Tibial nerve (tissue), 4 donors: ENCODE results near the gene FYCO1. TPM values are rescaled to one million over a fixed set of nuclear protein-coding genes. Genes with fewer than 3 reads are reported as not detected.

Experiments
- DNase-seq, 2 donors: peaks; one replicate each; pipeline ENCODE4 v3.0.0-alpha.2; 2019; ENCODE audit warnings: low spot score in 2 of 2
- H3K27ac ChIP-seq, 4 donors: fragments of 200-600 bp; sonication (generic) in 3 of 4; one replicate each; pipeline ENCODE4 v1.5.1; 2017 to 2019; ENCODE audit warnings: mild to moderate bottlenecking in 1 of 4
- H3K27me3 ChIP-seq, 2 donors: fragments of 200-600 bp; sonication (generic) in 1 of 2; one replicate each; pipeline versions ENCODE4 v1.5.1 to v1.6.0; 2017 to 2019
- H3K36me3 ChIP-seq, 3 donors: fragments of 200-600 bp; sonication (generic); one replicate each; pipeline ENCODE4 v1.5.1; 2018 to 2019
- H3K4me1 ChIP-seq, 4 donors: fragments of 200-600 bp; sonication (generic) in 3 of 4; one replicate each; pipeline ENCODE4 v1.5.1; 2017 to 2019
- H3K4me3 ChIP-seq, 4 donors: fragments of 200-600 bp; sonication (generic) in 3 of 4; one replicate each; pipeline ENCODE4 v1.5.1; 2017 to 2019; ENCODE audit warnings: mild to moderate bottlenecking in 1 of 4, moderate library complexity in 1 of 4
- H3K9me3 ChIP-seq, 4 donors: fragments of 200-600 bp; sonication (generic) in 3 of 4; one replicate each; pipeline ENCODE4 v1.5.1; 2017 to 2019
- CTCF ChIP-seq, 5 experiments: fragments of 200-600 bp in 3 of 5; fragments of 450-650 bp in 2 of 5; sonication (generic) in 3 of 5; IDR thresholded peaks; one replicate each; pipeline ENCODE4 v1.5.1; 2016 to 2019; ENCODE audit warnings: antibody characterized with exemption in 5 of 5, mild to moderate bottlenecking in 3 of 5, moderate library complexity in 2 of 5
- EP300 ChIP-seq, 2 donors: sonication (generic); formaldehyde crosslinking; IDR thresholded peaks; one replicate each; pipeline ENCODE4 v1.6.1; 2017; ENCODE audit warnings: antibody characterized with exemption in 2 of 2, mild to moderate bottlenecking in 1 of 2
- POLR2A ChIP-seq, 2 donors: fragments of 450-650 bp; IDR thresholded peaks; one replicate each; pipeline ENCODE4 v1.6.1; 2017; ENCODE audit warnings: antibody characterized with exemption in 2 of 2, mild to moderate bottlenecking in 2 of 2, moderate library complexity in 2 of 2
- WGBS, 2 donors: methylation state at CpG; one replicate each; pipeline ENCODE4 v1.1.5; 2018; 5-methylcytosine and 5-hydroxymethylcytosine counted together
- total RNA-seq, 4 donors: library from RNA; depleted of rRNA; stranded (reverse); fragments of >200 nt; gene quantifications; one replicate each; pipeline ENCODE4 v1.1.0, GENCODE V29; 2016

Gene FYCO1
- total RNA-seq, 4 donors from 2014 or later = 61.7 to 85.2 (median 67.9) TPM

- H3K27me3 ChIP-seq = no peaks in the 10 kb centered on the region
- H3K4me1 ChIP-seq = no peaks in the 10 kb centered on the region
- 89 to 93% methylated on average over 7 of the region's 7 CpGs for WGBS, 2 donors
- no peaks in the 10 kb centered on the region for H3K9me3 ChIP-seq
- H3K4me3 ChIP-seq = no peak overlapping the region
- no peak for DNase-seq
- H3K27ac ChIP-seq = no peak overlapping the region
- TF ChIP-seq CTCF (IDR thresholded peaks at IDR 0.05) (no peak), EP300 (IDR thresholded peaks at IDR 0.05) (no peak), POLR2A (IDR thresholded peaks at IDR 0.05) (no peak)
- H3K36me3 ChIP-seq = peaks cover 0 to 50% (median 0%) of the 10 kb centered on the region in 3 donors
These were observed 86.9 kb downstream of the FYCO1 start for GRCh38 chr3:45908761-45909160.

GRCh38 chr3:45907769-45908705, 87.6 kb downstream of the FYCO1 start:
- Histone ChIP-seq H3K27me3 (no peaks in the 10 kb centered on the region), H3K4me3 (no peak overlapping the region), H3K27ac (no peak overlapping the region), H3K9me3 (no peaks in the 10 kb centered on the region), H3K36me3 (peaks cover 0 to 55% (median 0%) of the 10 kb centered on the region in 3 donors), H3K4me1 (no peaks in the 10 kb centered on the region)
- TF ChIP-seq CTCF (IDR thresholded peaks at IDR 0.05) (no peak), EP300 (IDR thresholded peaks at IDR 0.05) (no peak), POLR2A (IDR thresholded peaks at IDR 0.05) (no peak)
- WGBS, 2 donors = 75 to 81% methylated on average over 13 of the region's 13 CpGs
- DNase-seq = no peak

GRCh38 chr3:45906681-45907407, 88.8 kb downstream of the FYCO1 start:
- peak in 1 of 2 donors; percentile 10 for DNase-seq
- Histone ChIP-seq H3K27ac (no peak overlapping the region), H3K27me3 (no peaks in the 10 kb centered on the region), H3K4me1 (no peaks in the 10 kb centered on the region), H3K9me3 (no peaks in the 10 kb centered on the region), H3K36me3 (peaks cover 0 to 51% (median 0%) of the 10 kb centered on the region in 3 donors), H3K4me3 (no peak overlapping the region)
- WGBS, 2 donors = 72 to 74% methylated on average over 9 of the region's 9 CpGs
- no peak for TF ChIP-seq EP300 (IDR thresholded peaks at IDR 0.05)
- peak in 1 of 5 experiments; percentile 27 for TF ChIP-seq CTCF (IDR thresholded peaks at IDR 0.05)

GRCh38 chr3:45905755-45906154, 89.9 kb downstream of the FYCO1 start:
- DNase-seq = no peak
- H3K27me3 ChIP-seq = no peaks in the 10 kb centered on the region
- no peak overlapping the region for H3K4me3 ChIP-seq
- TF ChIP-seq CTCF (IDR thresholded peaks at IDR 0.05) (no peak), EP300 (IDR thresholded peaks at IDR 0.05) (no peak), POLR2A (IDR thresholded peaks at IDR 0.05) (no peak)
- 75 to 83% methylated on average over 2 to 3 of the region's 3 CpGs for WGBS, 2 donors
- no peaks in the 10 kb centered on the region for H3K9me3 ChIP-seq
- no peaks in the 10 kb centered on the region for H3K4me1 ChIP-seq
- H3K36me3 ChIP-seq = peaks cover 0 to 48% (median 0%) of the 10 kb centered on the region in 3 donors
- H3K27ac ChIP-seq = no peak overlapping the region

GRCh38 chr3:45904931-45905330, 90.7 kb downstream of the FYCO1 start:
- Histone ChIP-seq H3K27ac (no peak overlapping the region), H3K4me3 (no peak overlapping the region), H3K36me3 (peaks cover 0 to 43% (median 0%) of the 10 kb centered on the region in 3 donors), H3K27me3 (no peaks in the 10 kb centered on the region), H3K4me1 (no peaks in the 10 kb centered on the region), H3K9me3 (no peaks in the 10 kb centered on the region)
- TF ChIP-seq EP300 (IDR thresholded peaks at IDR 0.05) (no peak), POLR2A (IDR thresholded peaks at IDR 0.05) (no peak), CTCF (IDR thresholded peaks at IDR 0.05) (no peak)
- no peak for DNase-seq
- WGBS, 2 donors = 88 to 91% methylated on average over 3 of the region's 3 CpGs
